Mesenchymal stem cell (in vitro differentiated cells and primary cell): ENCODE measurements around the gene RAB41. TPM values are rescaled to one million over a fixed set of nuclear protein-coding genes. Genes with fewer than 3 reads are reported as not detected.

Experiments
- DNase-seq: peaks from one replicate; pipeline ENCODE4 v3.0.0-alpha.2; 2013
- H2AFZ ChIP-seq: one replicate; pipeline ENCODE4 v1.6.1; 2013; ENCODE audit warnings: low read depth, mild to moderate bottlenecking, control low read depth, inconsistent platforms, low read length, moderate library complexity
- H2AK5ac ChIP-seq: 2 replicates; pipeline ENCODE4 v1.6.1; 2013; ENCODE audit warnings: low read length, moderate library complexity, mild to moderate bottlenecking, inconsistent platforms; ENCODE audit not compliant: severe bottlenecking
- H2BK120ac ChIP-seq: one replicate; pipeline ENCODE4 v1.6.1; 2013; ENCODE audit warnings: low read depth, mild to moderate bottlenecking, inconsistent platforms, low read length, moderate library complexity
- H2BK12ac ChIP-seq, 2 experiments: one replicate each; pipeline ENCODE4 v1.6.1; 2013; ENCODE audit warnings: inconsistent platforms in 2 of 2, low read length in 2 of 2, mild to moderate bottlenecking in 2 of 2, moderate library complexity in 2 of 2, control low read depth in 1 of 2
- H2BK15ac ChIP-seq: one replicate; pipeline ENCODE4 v1.6.1; 2013; ENCODE audit warnings: mild to moderate bottlenecking, low read depth, inconsistent platforms; ENCODE audit not compliant: poor library complexity, severe bottlenecking
- H2BK5ac ChIP-seq: 2 replicates; pipeline ENCODE4 v1.6.1; 2013; ENCODE audit warnings: low read depth, mild to moderate bottlenecking, low read length, control low read depth, inconsistent platforms; ENCODE audit not compliant: poor library complexity, severe bottlenecking
- H3K14ac ChIP-seq, 2 experiments: one replicate each; pipeline ENCODE4 v1.6.1; 2013; ENCODE audit warnings: inconsistent platforms in 2 of 2, low read length in 2 of 2, control low read depth in 1 of 2, mild to moderate bottlenecking in 1 of 2, moderate library complexity in 1 of 2
- H3K18ac ChIP-seq, 2 experiments: one replicate each; pipeline ENCODE4 v1.6.1; 2013; ENCODE audit warnings: inconsistent platforms in 2 of 2, low read length in 2 of 2, control low read depth in 1 of 2, low read depth in 1 of 2, mild to moderate bottlenecking in 1 of 2
- H3K23ac ChIP-seq, 2 experiments: one replicate each; pipeline ENCODE4 v1.6.1; 2013; ENCODE audit warnings: inconsistent platforms in 2 of 2, low read length in 2 of 2, mild to moderate bottlenecking in 2 of 2, moderate library complexity in 2 of 2, control low read depth in 1 of 2
- H3K27ac ChIP-seq: 2 replicates; pipeline ENCODE4 v1.5.1; 2013; ENCODE audit warnings: mild to moderate bottlenecking, moderate library complexity, low read length, control low read depth, inconsistent platforms; ENCODE audit not compliant: poor library complexity, severe bottlenecking
- H3K27me3 ChIP-seq, 2 experiments: 2 replicates each; pipeline versions ENCODE4 v1.6.1 to v1.7.0; 2013; ENCODE audit warnings: low read length in 2 of 2, mild to moderate bottlenecking in 2 of 2, moderate library complexity in 2 of 2, control low read depth in 1 of 2, inconsistent platforms in 1 of 2; ENCODE audit not compliant: control insufficient read depth in 1 of 2, insufficient read depth in 1 of 2
- H3K36me3 ChIP-seq, 2 experiments: 2 replicates each; pipeline versions ENCODE4 v1.6.1 to v1.7.0; 2013; ENCODE audit warnings: low read length in 2 of 2, control low read depth in 1 of 2, inconsistent platforms in 1 of 2, low read depth in 1 of 2, mild to moderate bottlenecking in 1 of 2; ENCODE audit not compliant: insufficient read depth in 2 of 2, control insufficient read depth in 1 of 2
- H3K4ac ChIP-seq, 2 experiments: one replicate each; pipeline ENCODE4 v1.6.1; 2013; ENCODE audit warnings: inconsistent platforms in 2 of 2, low read length in 2 of 2, mild to moderate bottlenecking in 2 of 2, moderate library complexity in 2 of 2, control low read depth in 1 of 2, low read depth in 1 of 2
- H3K4me1 ChIP-seq: 2 replicates; pipeline ENCODE4 v1.6.1; 2013; ENCODE audit warnings: low read depth, low read length, control low read depth; ENCODE audit not compliant: control insufficient read depth, insufficient read depth
- H3K4me2 ChIP-seq: 2 replicates; pipeline ENCODE4 v1.6.1; 2013; ENCODE audit warnings: low read length, mild to moderate bottlenecking, inconsistent platforms; ENCODE audit not compliant: poor library complexity, severe bottlenecking
- H3K4me3 ChIP-seq, 2 experiments: 2 replicates each; pipeline versions ENCODE4 v1.5.1 to v1.7.0; 2013; ENCODE audit warnings: low read length in 2 of 2, mild to moderate bottlenecking in 2 of 2, control low read depth in 1 of 2, low read depth in 1 of 2; ENCODE audit not compliant: insufficient read depth in 1 of 2
- H3K79me1 ChIP-seq: replicated peaks from 2 replicates; pipeline ENCODE4 v1.6.1; 2013; ENCODE audit warnings: mild to moderate bottlenecking, control low read depth, low read length, inconsistent platforms; ENCODE audit not compliant: poor library complexity, severe bottlenecking
- H3K9ac ChIP-seq: 2 replicates; pipeline ENCODE4 v1.7.0; 2013; ENCODE audit warnings: mild to moderate bottlenecking, low read length, moderate library complexity
- H3K9me3 ChIP-seq: 2 replicates; pipeline ENCODE4 v1.7.0; 2013; ENCODE audit warnings: mild to moderate bottlenecking, low read length; ENCODE audit not compliant: control insufficient read depth
- H4K8ac ChIP-seq: one replicate; pipeline ENCODE4 v1.6.1; 2013; ENCODE audit warnings: inconsistent platforms, mild to moderate bottlenecking, low read length, moderate library complexity
- H4K91ac ChIP-seq: one replicate; pipeline ENCODE4 v1.6.1; 2013; ENCODE audit warnings: mild to moderate bottlenecking, low read length, inconsistent platforms
- WGBS: methylation state at CpG from one replicate; pipeline ENCODE4 v1.1.7; 2013; ENCODE audit warnings: mixed read lengths; 5-methylcytosine and 5-hydroxymethylcytosine counted together
- polyA plus RNA-seq, 2 experiments: library from polyadenylated mRNA; stranded (reverse); fragments of 200-250 nt; gene quantifications; one replicate each; pipeline ENCODE4 v1.2.3, GENCODE V29; 2013

RAB41 gene
- not detected for polyA plus RNA-seq (2013, experiment 1 of 2)
- polyA plus RNA-seq (2013, experiment 2 of 2): not detected

DNA sequence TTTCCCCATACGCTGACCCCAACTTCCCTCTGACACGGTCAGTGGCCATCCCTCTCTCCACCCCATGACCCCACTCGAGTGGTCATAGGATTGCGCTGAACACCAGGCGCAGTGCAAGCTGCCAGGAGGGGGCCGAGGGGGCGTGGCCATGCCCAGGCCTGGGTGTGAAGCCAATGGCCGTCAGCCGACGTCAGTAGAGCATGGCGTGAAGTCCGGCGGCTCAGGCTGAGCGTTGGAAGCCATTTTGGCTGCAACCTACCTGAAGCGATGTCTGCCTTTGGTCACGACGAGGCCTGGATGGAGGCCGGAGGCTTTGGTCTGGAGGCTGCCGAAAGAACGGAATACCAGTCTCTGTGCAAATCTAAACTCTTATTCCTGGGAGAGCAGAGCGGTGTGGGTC, at the start of gene RAB41:
Gene RAB41, plus strand, starts transcription at position 222 of the 400 bp plus-strand sequence. Its CDS starts 46 bp downstream, at position 268.
- WGBS: 92% methylated on average over 21 of the region's 21 CpGs
- H3K18ac ChIP-seq: no peak within 1 kb of the TSS
- H2BK12ac ChIP-seq: no peak within 1 kb of the TSS
- no peak within 1 kb of the TSS for H2AK5ac ChIP-seq
- H3K79me1 ChIP-seq: no peaks in the 10 kb centered on the region
- no peak within 1 kb of the TSS for H3K23ac ChIP-seq
- no peak within 1 kb of the TSS for H3K4me3 ChIP-seq
- H3K14ac ChIP-seq: no peak within 1 kb of the TSS
- H3K4me2 ChIP-seq: no peak within 1 kb of the TSS
- H4K91ac ChIP-seq: no peak within 1 kb of the TSS
- H3K9me3 ChIP-seq: no peaks in the 10 kb centered on the region
- no peak within 1 kb of the TSS for H3K27ac ChIP-seq
- H3K4ac ChIP-seq: no peak within 1 kb of the TSS
- H3K36me3 ChIP-seq: peaks cover 8 to 37% of the 10 kb centered on the region in 2 experiments
- no peak within 1 kb of the TSS for H2AFZ ChIP-seq
- no peak within 1 kb of the TSS for H2BK5ac ChIP-seq
- H3K4me1 ChIP-seq: no peaks in the 10 kb centered on the region
- DNase-seq: no peak
- no peak within 1 kb of the TSS for H2BK15ac ChIP-seq
- H3K27me3 ChIP-seq: peaks cover 0 to 14% of the 10 kb centered on the region in 2 experiments
- no peak within 1 kb of the TSS for H4K8ac ChIP-seq
- no peak within 1 kb of the TSS for H2BK120ac ChIP-seq
- no peak within 1 kb of the TSS for H3K9ac ChIP-seq

DNA sequence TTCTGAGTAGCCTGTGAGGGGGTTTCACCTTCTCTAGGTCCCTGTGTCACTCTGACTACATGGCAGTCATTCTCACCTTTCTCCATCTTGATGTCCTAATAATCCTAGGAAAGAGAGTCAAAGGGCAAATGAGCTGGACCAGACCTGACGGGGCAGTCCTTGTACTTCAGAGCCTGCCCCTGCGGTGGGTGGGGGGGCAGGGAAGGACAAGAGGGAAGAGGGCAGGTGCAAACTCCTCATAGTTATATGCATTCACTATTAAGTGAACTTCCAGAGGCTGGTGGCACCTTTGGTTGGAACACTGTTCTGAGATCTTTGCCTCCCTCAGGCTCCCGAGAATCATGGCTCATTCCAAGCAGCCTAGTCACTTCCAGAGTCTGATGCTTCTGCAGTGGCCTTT, 47.6 kb upstream of the RAB41 start, which contains the start of gene AWAT1:
Gene AWAT1, plus strand, starts transcription at position 301 of the 400 bp plus-strand sequence. Its CDS starts 41 bp downstream, at position 342.
- Histone ChIP-seq H3K27ac (no peak within 1 kb of the TSS), H3K36me3 (no peaks in the 10 kb centered on the region), H3K18ac (no peak within 1 kb of the TSS), H3K4me2 (no peak within 1 kb of the TSS), H3K4ac (no peak within 1 kb of the TSS), H3K14ac (no peak within 1 kb of the TSS), H2BK120ac (no peak within 1 kb of the TSS), H3K79me1 (no peaks in the 10 kb centered on the region), H2BK12ac (no peak within 1 kb of the TSS), H2BK5ac (no peak within 1 kb of the TSS), H3K23ac (no peak within 1 kb of the TSS), H2AFZ (no peak within 1 kb of the TSS), H3K9ac (no peak within 1 kb of the TSS), H4K91ac (no peak within 1 kb of the TSS), H3K9me3 (no peaks in the 10 kb centered on the region), H3K4me1 (no peaks in the 10 kb centered on the region), H2BK15ac (no peak within 1 kb of the TSS), H3K4me3 (no peak within 1 kb of the TSS), H3K27me3 (peaks cover 0 to 53% of the 10 kb centered on the region in 2 experiments), H2AK5ac (no peak within 1 kb of the TSS), H4K8ac (no peak within 1 kb of the TSS)
- WGBS: 91% methylated on average over 1 of the region's 3 CpGs
- no peak for DNase-seq

DNA sequence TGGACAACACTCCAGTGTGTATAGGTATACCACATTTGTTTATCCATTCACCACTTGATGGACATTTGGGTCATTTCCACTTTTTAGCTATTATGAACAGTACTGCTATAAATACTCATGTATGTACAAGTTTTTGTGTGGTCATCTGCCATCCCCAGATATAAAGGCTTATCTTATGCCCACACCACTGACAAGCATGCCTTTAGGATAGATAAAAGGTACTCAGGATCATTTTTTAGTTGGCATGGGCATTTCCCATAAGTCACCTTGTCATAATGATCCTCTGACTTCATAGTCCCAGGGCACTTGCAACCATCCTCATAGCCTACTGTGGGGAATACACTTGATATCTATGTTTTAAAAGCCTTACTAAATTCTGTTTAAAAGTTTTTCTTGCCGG, 41.2 kb upstream of the RAB41 start:
- Histone ChIP-seq H3K79me1 (no peaks in the 10 kb centered on the region), H2AK5ac (no peak overlapping the region), H2BK15ac (no peak overlapping the region), H3K4me1 (no peaks in the 10 kb centered on the region), H3K14ac (no peak overlapping the region), H3K4ac (no peak overlapping the region), H3K4me3 (no peak overlapping the region), H2AFZ (no peak overlapping the region), H3K18ac (no peak overlapping the region), H3K27me3 (peaks cover 0 to 44% of the 10 kb centered on the region in 2 experiments), H2BK12ac (no peak overlapping the region), H3K23ac (no peak overlapping the region), H2BK120ac (no peak overlapping the region), H3K9me3 (no peaks in the 10 kb centered on the region), H2BK5ac (no peak overlapping the region), H3K36me3 (no peaks in the 10 kb centered on the region), H3K9ac (no peak overlapping the region), H4K8ac (no peak overlapping the region), H4K91ac (no peak overlapping the region), H3K27ac (no peak overlapping the region), H3K4me2 (no peak overlapping the region)
- DNase-seq: no peak
- WGBS: 100% methylated on average over 1 of the region's 1 CpG

DNA sequence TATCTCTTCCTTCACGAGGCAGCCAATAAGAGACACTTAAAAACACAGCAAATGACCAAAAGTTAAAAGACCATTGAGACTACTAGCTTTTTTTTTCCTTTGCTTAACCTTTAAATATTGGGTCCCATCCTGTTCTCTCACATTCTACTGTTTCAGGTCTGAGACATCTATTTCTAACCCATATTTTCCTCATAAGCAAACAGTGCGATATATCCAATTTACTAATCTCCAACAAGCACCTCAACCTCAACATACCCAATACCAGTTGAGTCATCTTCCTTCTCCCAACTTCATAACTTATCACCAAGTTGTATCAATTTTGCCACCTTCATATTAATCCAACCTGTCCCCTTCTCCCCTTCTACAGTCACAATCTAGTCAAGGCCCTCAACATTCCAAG, 40.5 kb upstream of the RAB41 start:
- H2AFZ ChIP-seq: no peak overlapping the region
- H4K91ac ChIP-seq: no peak overlapping the region
- no peaks in the 10 kb centered on the region for H3K79me1 ChIP-seq
- no peaks in the 10 kb centered on the region for H3K36me3 ChIP-seq
- H2BK12ac ChIP-seq: no peak overlapping the region
- H3K18ac ChIP-seq: no peak overlapping the region
- H2BK15ac ChIP-seq: no peak overlapping the region
- H3K4ac ChIP-seq: no peak overlapping the region
- no peak for DNase-seq
- no peaks in the 10 kb centered on the region for H3K4me1 ChIP-seq
- H3K27ac ChIP-seq: no peak overlapping the region
- H2BK5ac ChIP-seq: no peak overlapping the region
- H2BK120ac ChIP-seq: no peak overlapping the region
- no peak overlapping the region for H4K8ac ChIP-seq
- no peak overlapping the region for H3K23ac ChIP-seq
- peaks cover 0 to 37% of the 10 kb centered on the region in 2 experiments for H3K27me3 ChIP-seq
- 85% methylated on average over 2 of the region's 2 CpGs for WGBS
- no peaks in the 10 kb centered on the region for H3K9me3 ChIP-seq
- no peak overlapping the region for H3K14ac ChIP-seq
- no peak overlapping the region for H3K4me3 ChIP-seq
- H3K4me2 ChIP-seq: no peak overlapping the region
- H2AK5ac ChIP-seq: no peak overlapping the region
- no peak overlapping the region for H3K9ac ChIP-seq
